ENCODE results near the gene EIF3I. TPM values are rescaled to one million over a fixed set of nuclear protein-coding genes. Genes with fewer than 3 reads are reported as not detected.

The EIF3I gene
- total RNA-seq, 1 donor from 2014 or later = 626 TPM

DNA sequence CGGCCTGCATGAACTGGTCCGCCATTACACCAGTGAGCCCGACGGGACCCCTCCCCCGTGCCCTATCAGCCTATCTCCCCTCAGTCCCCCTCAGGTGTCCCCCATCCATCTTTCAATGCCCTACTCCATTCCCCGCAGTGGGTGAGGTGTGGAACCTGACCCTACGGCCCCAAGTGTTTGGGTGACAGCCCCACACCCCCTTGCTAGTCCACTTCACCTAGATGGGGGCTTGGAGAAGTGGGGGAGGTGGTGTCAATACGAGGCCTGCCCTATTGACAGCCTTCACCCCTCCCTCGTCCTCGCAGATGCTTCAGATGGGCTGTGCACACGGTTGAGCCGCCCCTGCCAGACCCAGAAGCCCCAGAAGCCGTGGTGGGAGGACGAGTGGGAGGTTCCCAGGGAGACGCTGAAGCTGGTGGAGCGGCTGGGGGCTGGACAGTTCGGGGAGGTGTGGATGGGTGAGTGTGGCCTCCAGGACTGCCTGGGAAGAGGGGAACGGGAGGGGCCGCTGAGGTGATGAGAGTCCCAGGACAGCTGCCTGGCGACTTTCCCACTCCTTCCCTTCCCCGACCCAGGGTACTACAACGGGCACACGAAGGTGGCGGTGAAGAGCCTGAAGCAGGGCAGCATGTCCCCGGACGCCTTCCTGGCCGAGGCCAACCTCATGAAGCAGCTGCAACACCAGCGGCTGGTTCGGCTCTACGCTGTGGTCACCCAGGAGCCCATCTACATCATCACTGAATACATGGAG lies 54.0 kb downstream of the EIF3I start:
- FAIRE-seq (no peak), DNase-seq (ENCODE audit: low read depth) (no peak)
- Histone ChIP-seq H3K4me3 (ENCODE audit: low read depth, low read length) (no peak overlapping the region), H3K36me3 (ENCODE audit: control insufficient read depth, insufficient read depth, low read length) (no peaks in the 10 kb centered on the region), H3K27me3 (ENCODE audit: control insufficient read depth, insufficient read depth, low read length) (peaks cover 2% of the 10 kb centered on the region)
- TF ChIP-seq, protein P1, sequence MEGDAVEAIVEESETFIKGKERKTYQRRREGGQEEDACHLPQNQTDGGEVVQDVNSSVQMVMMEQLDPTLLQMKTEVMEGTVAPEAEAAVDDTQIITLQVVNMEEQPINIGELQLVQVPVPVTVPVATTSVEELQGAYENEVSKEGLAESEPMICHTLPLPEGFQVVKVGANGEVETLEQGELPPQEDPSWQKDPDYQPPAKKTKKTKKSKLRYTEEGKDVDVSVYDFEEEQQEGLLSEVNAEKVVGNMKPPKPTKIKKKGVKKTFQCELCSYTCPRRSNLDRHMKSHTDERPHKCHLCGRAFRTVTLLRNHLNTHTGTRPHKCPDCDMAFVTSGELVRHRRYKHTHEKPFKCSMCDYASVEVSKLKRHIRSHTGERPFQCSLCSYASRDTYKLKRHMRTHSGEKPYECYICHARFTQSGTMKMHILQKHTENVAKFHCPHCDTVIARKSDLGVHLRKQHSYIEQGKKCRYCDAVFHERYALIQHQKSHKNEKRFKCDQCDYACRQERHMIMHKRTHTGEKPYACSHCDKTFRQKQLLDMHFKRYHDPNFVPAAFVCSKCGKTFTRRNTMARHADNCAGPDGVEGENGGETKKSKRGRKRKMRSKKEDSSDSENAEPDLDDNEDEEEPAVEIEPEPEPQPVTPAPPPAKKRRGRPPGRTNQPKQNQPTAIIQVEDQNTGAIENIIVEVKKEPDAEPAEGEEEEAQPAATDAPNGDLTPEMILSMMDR (IDR thresholded peaks at IDR 0.05; ENCODE audit: insufficient read depth, low read length, severe bottlenecking) = no peak

Other genes starting within 250 kb of the EIF3I start
- gene KHDRBS1, start 208.5 kb upstream of the EIF3I start, total RNA-seq = 36.6 and 39.8 TPM in 2 replicates
- gene TMEM39B, start 149.5 kb upstream of the EIF3I start, total RNA-seq = 2.2 and 2.9 TPM in 2 replicates
- 24.2 and 31.1 TPM in 2 replicates for gene KPNA6, start 114.4 kb upstream of the EIF3I start, total RNA-seq
- 54.0 and 62.7 TPM in 2 replicates for gene TXLNA, start 42.7 kb upstream of the EIF3I start, total RNA-seq
- gene CCDC28B, start 21.8 kb upstream of the EIF3I start, total RNA-seq = 1.2 and 2.9 TPM in 2 replicates
- 2.6 and 3.6 TPM in 2 replicates for gene IQCC, start 16.7 kb upstream of the EIF3I start, total RNA-seq
- gene DCDC2B, start 13.3 kb upstream of the EIF3I start, total RNA-seq = not detected in 2 replicates
- 9.0 and 18.3 TPM in 2 replicates for gene TMEM234, start 54 bp upstream of the EIF3I start, total RNA-seq
- gene FAM167B, start 24.8 kb downstream of the EIF3I start, total RNA-seq = 0.13 and 0.26 TPM in 2 replicates
- 0.26 TPM in 1 of 2 replicates, not detected in the other for gene LCK, start 28.9 kb downstream of the EIF3I start, total RNA-seq
- 83.7 and 95.8 TPM in 2 replicates for gene HDAC1, start 69.7 kb downstream of the EIF3I start, total RNA-seq
- 3.2 and 4.2 TPM in 2 replicates for gene MARCKSL1, start 113.8 kb downstream of the EIF3I start, total RNA-seq
- 0.26 and 0.64 TPM in 2 replicates for gene FAM229A, start 140.1 kb downstream of the EIF3I start, total RNA-seq
- 0.26 and 0.64 TPM in 2 replicates for gene TSSK3, start 140.1 kb downstream of the EIF3I start, total RNA-seq
- gene BSDC1, start 172.0 kb downstream of the EIF3I start, total RNA-seq = 35.5 and 45.6 TPM in 2 replicates
- gene ZBTB8B, start 242.7 kb downstream of the EIF3I start, total RNA-seq = not detected in 2 replicates